ENCODE measurements around the gene ASPSCR1. TPM values are rescaled to one million over a fixed set of nuclear protein-coding genes. Genes with fewer than 3 reads are reported as not detected.

The ASPSCR1 gene
- total and polyA plus RNA-seq, 2 of the 13 experiments (the other 11 are each of a cell fraction or from before 2014, with no cell fraction given): 274 to 314 TPM

DNA sequence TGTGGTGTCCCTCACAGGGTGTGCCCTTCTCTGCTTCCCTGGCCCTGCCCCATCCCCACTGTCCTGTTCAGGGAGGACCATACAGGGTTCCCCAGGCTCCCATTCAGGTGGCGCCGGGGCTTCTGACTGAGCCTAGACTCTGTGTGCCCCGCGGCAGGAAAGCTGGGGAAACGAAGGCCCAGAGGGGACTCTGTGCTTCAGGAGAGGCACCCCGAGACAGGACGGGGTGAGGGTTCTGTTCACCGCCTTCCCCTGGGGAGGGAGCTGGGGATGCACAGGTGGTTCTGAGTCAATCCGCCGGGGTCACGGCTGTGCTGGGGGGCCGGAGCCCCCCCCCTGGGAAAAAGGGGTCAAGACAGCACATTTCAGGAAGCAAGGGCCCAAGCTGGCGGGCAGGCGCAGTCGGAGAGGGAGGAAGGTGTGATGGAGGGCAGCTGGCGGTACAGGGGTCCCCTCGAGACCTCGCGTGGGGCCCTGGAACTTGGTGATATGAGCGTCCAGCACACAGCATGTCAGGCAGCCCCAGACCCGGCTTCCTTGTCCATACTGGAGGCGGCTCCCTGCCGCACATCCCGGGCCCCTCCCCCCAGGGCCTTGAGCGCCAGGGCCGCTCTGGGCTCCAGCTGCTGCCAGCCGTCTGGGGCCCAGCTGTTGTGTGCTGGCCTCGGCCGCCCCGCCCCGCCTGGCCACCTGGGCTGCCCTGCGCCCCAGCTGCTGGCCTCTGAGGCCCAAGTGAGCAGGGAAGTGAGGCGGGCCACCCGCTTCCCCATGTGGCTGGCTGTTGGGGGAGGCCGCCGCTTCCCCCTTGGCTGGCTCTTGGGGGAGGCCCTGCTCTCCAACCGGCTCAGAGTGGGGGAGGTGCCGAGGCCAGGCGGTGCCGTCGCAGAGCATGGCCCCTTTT lies 10.8 kb upstream of the ASPSCR1 start (continued):
- peak; percentile 40; the same call in 1 of the 2 replicates for TF ChIP-seq SNAI1 (CRISPR knock-in tag; IDR thresholded peaks at IDR 0.05; ENCODE audit: borderline replicate concordance)
- TF ChIP-seq ZNF318 (CRISPR knock-in tag; IDR thresholded peaks at IDR 0.05): peak; percentile 92; the same call in 1 of the 2 replicates
- 0 out of 2 replicates have a peak, but pooled peaks have one; percentile 29 for TF ChIP-seq RFX3 (CRISPR knock-in tag; IDR thresholded peaks at IDR 0.05)
- TF ChIP-seq GPN1 (CRISPR knock-in tag; IDR thresholded peaks at IDR 0.05; ENCODE audit: borderline replicate concordance): no peak
- no peak for TF ChIP-seq RBM22 (optimal IDR thresholded peaks at IDR 0.05; ENCODE audit: low read length)
- TF ChIP-seq ISL2 (CRISPR knock-in tag; IDR thresholded peaks at IDR 0.05): peak; percentile 73; the same call in 1 of the 2 replicates
- no peak for TF ChIP-seq ATF7 (IDR thresholded peaks at IDR 0.05)
- peak; percentile 54 for TF ChIP-seq ATF7 (CRISPR knock-in tag; IDR thresholded peaks at IDR 0.05)
- no peak for TF ChIP-seq ZNF569 (CRISPR knock-in tag; IDR thresholded peaks at IDR 0.05; ENCODE audit: borderline replicate concordance)
- TF ChIP-seq FOXP1 (IDR thresholded peaks at IDR 0.05): no peak
- peak; percentile 73 for TF ChIP-seq FOXP1 (CRISPR knock-in tag; IDR thresholded peaks at IDR 0.05)
- TF ChIP-seq FOXO1 (CRISPR knock-in tag; IDR thresholded peaks at IDR 0.05): peak; percentile 91
- 0 out of 2 replicates have a peak, but pooled peaks have one; percentile 33 for TF ChIP-seq GLI4 (CRISPR knock-in tag; IDR thresholded peaks at IDR 0.05; ENCODE audit: borderline replicate concordance)
- no peak for TF ChIP-seq PCBP2 (optimal IDR thresholded peaks at IDR 0.05; ENCODE audit: low read depth, low read length, poor library complexity, severe bottlenecking)
- 0 out of 2 replicates have a peak, but pooled peaks have one; percentile 74 for TF ChIP-seq DMTF1 (CRISPR knock-in tag; IDR thresholded peaks at IDR 0.05)
- TF ChIP-seq CBX2 (IDR thresholded peaks at IDR 0.05; ENCODE audit: low read depth, low read length): no peak
- TF ChIP-seq CBX2 (CRISPR knock-in tag; IDR thresholded peaks at IDR 0.05; ENCODE audit: low read depth): no peak
- TF ChIP-seq ZNF101 (CRISPR knock-in tag; IDR thresholded peaks at IDR 0.05; ENCODE audit: borderline replicate concordance, low read depth): no peak
- no peak for TF ChIP-seq SETDB1 (CRISPR knock-in tag; IDR thresholded peaks at IDR 0.05; ENCODE audit: borderline replicate concordance)
- no peak for TF ChIP-seq ZNF180 (CRISPR knock-in tag; IDR thresholded peaks at IDR 0.05; ENCODE audit: borderline replicate concordance, low read depth)
